KMS-11 (cell line): ENCODE data around the gene GGPS1.

Source experiments
- H2AFZ ChIP-seq: fragments of 200-600 bp; sonication (generic); 2 replicates; pipeline ENCODE4 v1.6.1; 2016; ENCODE audit warnings: antibody characterized with exemption, mixed run types, low read depth
- H3K27ac ChIP-seq: fragments of 200-600 bp; sonication (generic); 2 replicates; pipeline ENCODE4 v1.6.1; 2016; ENCODE audit warnings: mild to moderate bottlenecking, mixed run types
- H3K27me3 ChIP-seq: fragments of 200-600 bp; sonication (generic); 2 replicates; pipeline ENCODE4 v1.6.1; 2017; ENCODE audit warnings: mild to moderate bottlenecking, low read depth, mixed run types, moderate library complexity; ENCODE audit not compliant: insufficient read depth
- H3K36me3 ChIP-seq: fragments of 200-600 bp; sonication (generic); 2 replicates; pipeline ENCODE4 v1.6.1; 2017; ENCODE audit warnings: mild to moderate bottlenecking, mixed run types; ENCODE audit not compliant: insufficient read depth
- H3K4me1 ChIP-seq: fragments of 200-600 bp; sonication (generic); 2 replicates; pipeline ENCODE4 v1.6.1; 2016; ENCODE audit warnings: mild to moderate bottlenecking, low read depth, mixed run types; ENCODE audit not compliant: poor library complexity, severe bottlenecking
- H3K4me2 ChIP-seq: fragments of 200-600 bp; sonication (generic); 2 replicates; pipeline ENCODE4 v1.7.0; 2016; ENCODE audit warnings: mild to moderate bottlenecking, mixed run types
- H3K4me3 ChIP-seq: fragments of 200-600 bp; sonication (generic); IDR thresholded peaks from 2 replicates; pipeline ENCODE4 v1.6.1; 2017; ENCODE audit warnings: low read depth, low read length, mixed read lengths; ENCODE audit not compliant: insufficient read depth
- H3K79me2 ChIP-seq: fragments of 200-600 bp; sonication (generic); 2 replicates; pipeline ENCODE4 v1.6.1; 2016; ENCODE audit warnings: low read depth, mixed run types; ENCODE audit not compliant: insufficient read depth
- H3K9ac ChIP-seq: fragments of 200-600 bp; sonication (generic); 2 replicates; pipeline ENCODE4 v1.6.1; 2016; ENCODE audit warnings: mild to moderate bottlenecking, mixed run types
- H4K20me1 ChIP-seq: fragments of 200-600 bp; sonication (generic); 2 replicates; pipeline ENCODE4 v1.6.1; 2016; ENCODE audit warnings: mild to moderate bottlenecking, mixed run types; ENCODE audit not compliant: insufficient read depth
- CTCF ChIP-seq: fragments of 200-600 bp; sonication (generic); conservative IDR thresholded peaks from 2 replicates; pipeline ENCODE4 v1.6.1; 2017; ENCODE audit warnings: low read depth, mild to moderate bottlenecking, antibody characterized with exemption, low read length, moderate library complexity, mixed read lengths

Gene GGPS1

GRCh38 chr1:235331401-235331800, 3.0 kb downstream of the GGPS1 start:
- H4K20me1 ChIP-seq, result 0 out of 2 replicates have a peak, but pooled peaks cover under 1% of the 10 kb centered on the region
- no peak overlapping the region for H2AFZ ChIP-seq
- no peaks in the 10 kb centered on the region for H3K27me3 ChIP-seq
- TF ChIP-seq CTCF, result no peak
- no peak overlapping the region for H3K27ac ChIP-seq
- H3K36me3 ChIP-seq, result no peaks in the 10 kb centered on the region
- no peak overlapping the region for H3K9ac ChIP-seq
- peak overlapping the region; percentile 88 for H3K4me2 ChIP-seq
- H3K79me2 ChIP-seq, result peaks cover 58% of the 10 kb centered on the region
- peaks cover 26% of the 10 kb centered on the region for H3K4me1 ChIP-seq
- H3K4me3 ChIP-seq, result no peak overlapping the region

- no peak overlapping the region for H3K9ac ChIP-seq
- H4K20me1 ChIP-seq, result no peaks in the 10 kb centered on the region
- no peak overlapping the region for H3K27ac ChIP-seq
- peak overlapping the region; percentile 5; the same call in 1 of the 2 replicates for H3K4me2 ChIP-seq
- no peaks in the 10 kb centered on the region for H3K27me3 ChIP-seq
- peaks cover 18% of the 10 kb centered on the region for H3K4me1 ChIP-seq
- H3K79me2 ChIP-seq, result peaks cover 17% of the 10 kb centered on the region
- TF ChIP-seq CTCF, result no peak
- no peak overlapping the region for H3K4me3 ChIP-seq
- no peak overlapping the region for H2AFZ ChIP-seq
- H3K36me3 ChIP-seq, result no peaks in the 10 kb centered on the region
These were observed 8.5 kb downstream of the GGPS1 start for GRCh38 chr1:235336903-235337302.

- H3K36me3 ChIP-seq, result no peaks in the 10 kb centered on the region
- H3K27ac ChIP-seq, result no peak overlapping the region
- peaks cover 14% of the 10 kb centered on the region for H3K4me1 ChIP-seq
These were observed 11.4 kb downstream of the GGPS1 start for GRCh38 chr1:235339746-235340145.

GRCh38 chr1:235341334-235341733, 13.0 kb downstream of the GGPS1 start:
- no peaks in the 10 kb centered on the region for H3K27me3 ChIP-seq
- no peak overlapping the region for H3K4me2 ChIP-seq
- H3K79me2 ChIP-seq, result no peaks in the 10 kb centered on the region
- TF ChIP-seq CTCF, result no peak
- H3K4me1 ChIP-seq, result peaks cover 11% of the 10 kb centered on the region
- no peaks in the 10 kb centered on the region for H4K20me1 ChIP-seq
- no peak overlapping the region for H3K4me3 ChIP-seq
- H3K27ac ChIP-seq, result no peak overlapping the region
- H3K36me3 ChIP-seq, result no peaks in the 10 kb centered on the region
- H2AFZ ChIP-seq, result no peak overlapping the region
- H3K9ac ChIP-seq, result no peak overlapping the region

More at GRCh38 chr1:235339746-235340145, 11.4 kb downstream of the GGPS1 start:
- no peak overlapping the region for H3K4me3 ChIP-seq
- H2AFZ ChIP-seq, result no peak overlapping the region
- H3K4me2 ChIP-seq, result no peak overlapping the region
- TF ChIP-seq CTCF, result no peak
- H3K9ac ChIP-seq, result no peak overlapping the region
- H4K20me1 ChIP-seq, result no peaks in the 10 kb centered on the region
- H3K27me3 ChIP-seq, result no peaks in the 10 kb centered on the region
- H3K79me2 ChIP-seq, result no peaks in the 10 kb centered on the region
